Prostate gland (tissue), 2 donors: Measurements from ENCODE around the gene CCDC201.

Experiments used
- CTCF ChIP-seq, 4 experiments: fragments of 200-600 bp in 2 of 4; fragments of 450-650 bp in 2 of 4; sonication (generic) in 2 of 4; IDR thresholded peaks; 1 replicate in 3 of 4; 2 replicates in 1 of 4; pipeline ENCODE4 v1.5.1; 2016 to 2019; ENCODE audit warnings: antibody characterized with exemption in 4 of 4, mild to moderate bottlenecking in 2 of 4, moderate library complexity in 2 of 4
- POLR2A ChIP-seq: fragments of 450-650 bp; IDR thresholded peaks from one replicate; pipeline ENCODE4 v1.6.1; 2016; ENCODE audit warnings: antibody characterized with exemption, mild to moderate bottlenecking

GRCh38 chr7:45888185-45888992 lies 15.5 kb upstream of the CCDC201 start, which contains the start of gene IGFBP1:
- TF ChIP-seq CTCF (IDR thresholded peaks at IDR 0.05), result no peak
- TF ChIP-seq POLR2A, result no peak
